ENCODE measurements around the gene TDRD7.
"Not testable (repeated sequence)": the region's sequence is repeated elsewhere in the genome, so short reads cannot be mapped to it uniquely, and the experiment has no call there.

The TDRD7 gene

DNA sequence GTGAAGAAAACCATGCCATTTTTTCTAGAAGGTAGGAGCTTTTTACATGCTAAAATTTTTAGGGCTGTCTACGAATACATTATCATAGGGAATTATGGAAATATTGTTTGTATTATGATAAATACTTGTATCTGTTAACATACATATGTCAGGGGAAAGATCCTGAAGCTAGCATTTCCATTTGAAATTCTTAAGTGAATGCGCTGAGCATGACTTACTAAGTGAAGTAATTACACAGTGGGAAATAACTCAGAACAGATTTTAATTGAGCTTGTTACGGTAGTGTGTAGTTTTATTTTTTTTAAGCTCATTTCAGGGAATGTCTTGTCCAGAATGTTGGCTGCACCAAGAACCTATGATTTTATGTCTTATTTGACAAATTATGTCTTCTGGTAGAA lies 19.1 kb downstream of the TDRD7 start:
- DNase-seq, result no peak

DNA sequence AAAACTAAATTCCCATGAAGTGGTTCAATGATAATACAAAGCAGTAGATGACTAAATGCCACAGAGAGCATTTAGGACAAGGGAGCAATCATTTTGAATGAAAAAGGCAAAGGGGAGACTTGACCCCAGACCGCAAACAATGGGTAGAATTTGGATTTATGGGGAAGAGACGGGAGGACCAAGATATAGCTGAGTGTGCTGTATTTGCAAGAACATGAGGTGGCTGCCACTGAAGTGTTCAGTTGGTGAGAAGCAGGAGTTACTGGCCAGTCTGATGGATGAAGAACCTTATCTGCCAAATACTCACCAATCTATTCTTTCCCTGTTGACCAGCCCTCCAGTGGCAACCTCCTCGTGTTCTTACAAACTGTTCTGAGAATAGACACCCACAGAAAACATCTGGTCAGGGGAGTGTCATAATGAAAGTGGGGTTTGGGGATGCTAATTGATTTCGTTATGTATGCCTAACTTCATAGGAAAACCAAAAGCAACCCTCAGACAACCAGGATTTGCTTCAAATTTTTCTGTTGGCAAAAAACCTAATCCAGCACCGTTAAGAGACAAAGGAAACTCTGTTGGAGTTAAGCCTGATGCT lies 19.8 kb downstream of the TDRD7 start:
- DNase-seq, result no peak

GRCh38 chr9:97437051-97437600 lies 25.2 kb downstream of the TDRD7 start:
- DNase-seq, result no peak

DNA sequence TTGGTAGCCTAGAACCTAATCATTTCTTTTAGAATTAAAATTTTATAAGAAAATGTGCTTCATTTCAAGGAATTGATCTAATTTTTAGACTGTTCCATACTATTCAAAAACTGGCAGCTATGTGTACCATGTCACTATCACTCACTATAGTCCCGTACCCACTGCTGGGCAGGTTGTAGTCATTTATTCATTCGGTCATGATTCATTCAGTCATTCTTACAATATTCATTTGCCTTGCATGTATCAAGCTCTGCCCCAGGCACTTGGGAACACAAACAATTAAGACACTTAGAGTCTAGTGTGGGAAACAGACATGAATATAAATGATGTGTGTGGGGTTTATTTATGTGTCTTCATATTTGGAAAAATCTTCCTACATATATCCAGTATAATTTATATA lies 26.4 kb downstream of the TDRD7 start:
- no peak for DNase-seq

GRCh38 chr9:97438666-97439065 lies 26.8 kb downstream of the TDRD7 start:
- no peak for DNase-seq

DNA sequence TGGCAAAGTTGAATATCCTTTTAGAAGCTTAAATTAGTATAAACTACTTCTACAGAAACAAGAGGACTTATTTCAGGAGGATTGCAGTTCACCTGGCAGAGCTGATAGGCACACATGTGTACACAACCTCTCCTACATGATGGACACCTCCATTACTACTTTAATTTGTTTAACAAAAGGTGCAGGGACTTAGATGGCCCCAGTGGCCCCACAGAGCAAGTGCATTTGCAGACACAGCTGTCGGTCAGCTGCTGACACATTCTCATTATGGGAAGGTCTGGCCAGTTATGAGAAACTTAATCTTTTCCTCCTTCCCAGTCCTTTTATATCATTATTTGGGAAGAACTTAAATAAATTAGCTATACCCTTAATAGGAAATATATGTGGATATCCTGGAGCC lies 28.3 kb downstream of the TDRD7 start:
- no peak for DNase-seq

- DNase-seq, result no peak
These were observed 29.8 kb downstream of the TDRD7 start for GRCh38 chr9:97441729-97442128.

- no peak for DNase-seq
These were observed 33.3 kb downstream of the TDRD7 start for GRCh38 chr9:97445119-97445701.

DNA sequence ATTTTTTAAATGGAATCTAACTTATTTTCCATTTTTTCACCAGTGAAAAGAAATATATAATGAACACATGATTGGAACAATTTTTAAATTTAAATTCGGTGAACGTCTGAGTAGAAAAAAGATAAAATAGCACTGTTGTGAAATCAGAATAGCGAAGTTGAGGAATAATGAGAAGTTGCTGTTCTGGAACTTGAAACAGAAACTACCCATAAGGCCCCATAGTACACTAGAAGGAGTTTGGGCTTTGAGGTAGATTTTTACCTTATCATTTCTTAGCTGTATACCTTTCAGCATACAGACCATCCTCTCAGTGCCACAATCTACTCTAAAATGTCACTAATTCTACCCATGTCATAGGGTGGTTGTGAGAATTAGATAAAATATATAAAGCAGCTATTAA lies 35.1 kb downstream of the TDRD7 start:
- no peak for DNase-seq

DNA sequence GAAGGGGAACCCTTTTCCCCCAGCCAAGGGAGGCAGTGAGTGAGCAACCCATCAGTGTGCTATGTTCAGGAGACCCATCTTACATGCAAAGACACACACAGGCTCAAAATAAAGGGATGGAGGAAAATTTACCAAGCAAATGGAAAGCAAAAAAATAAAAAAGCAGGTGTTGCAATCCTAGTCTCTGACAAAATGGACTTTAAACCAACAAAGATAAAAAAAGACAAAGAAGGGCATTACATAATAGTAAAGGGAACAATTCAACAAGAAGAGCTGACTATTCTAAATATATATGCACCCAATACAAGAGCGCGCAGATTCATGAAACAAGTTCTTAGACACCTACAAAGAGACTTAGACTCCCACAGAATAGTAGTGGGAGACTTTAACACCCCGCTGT lies 41.7 kb downstream of the TDRD7 start:
- DNase-seq, result not testable (repeated sequence)

- DNase-seq, result not testable (repeated sequence)
These were observed 44.9 kb downstream of the TDRD7 start for GRCh38 chr9:97456841-97457240.

GRCh38 chr9:97459326-97459725 lies 47.4 kb downstream of the TDRD7 start:
- DNase-seq, result no peak

GRCh38 chr9:97462159-97462558 lies 50.3 kb downstream of the TDRD7 start:
- no peak for DNase-seq

- DNase-seq, result no peak
These were observed 51.0 kb downstream of the TDRD7 start for GRCh38 chr9:97462914-97463313.

DNA sequence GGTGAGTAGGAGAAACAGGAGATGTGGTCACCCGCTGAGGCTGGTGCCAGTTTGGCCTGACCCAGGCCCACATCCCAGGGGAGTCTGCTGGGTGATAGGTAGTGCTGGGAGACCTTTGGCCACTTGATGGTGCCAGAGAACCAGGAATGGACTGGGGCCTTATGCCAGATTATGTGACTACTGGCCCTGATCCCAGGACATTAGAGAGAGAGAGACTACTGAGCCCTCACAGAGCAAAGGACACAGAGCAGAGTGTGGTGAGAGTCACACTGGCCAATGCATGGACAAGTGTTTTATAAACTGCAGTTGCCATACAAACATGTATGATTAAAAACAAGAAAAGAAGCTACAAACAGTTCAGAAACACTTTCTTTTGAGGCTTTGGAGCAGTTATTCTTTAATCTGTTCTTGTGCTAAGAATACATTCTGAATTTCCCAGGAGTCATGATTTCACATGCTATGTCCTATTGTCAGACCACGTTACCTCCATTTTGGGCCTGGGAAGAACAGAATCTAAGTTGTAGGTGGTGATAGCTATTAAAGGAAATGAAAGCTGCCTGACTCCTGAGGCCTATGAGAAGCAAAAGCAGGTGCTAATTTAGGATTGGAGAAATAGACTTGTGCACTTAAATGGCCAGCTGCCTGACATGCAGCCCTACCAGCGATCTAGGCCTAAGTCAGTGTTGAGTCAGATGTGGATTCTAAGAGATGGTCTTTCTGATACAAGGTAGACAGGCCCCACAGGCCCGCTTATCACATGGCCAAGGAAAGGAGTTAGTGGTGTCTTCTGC lies 57.0 kb downstream of the TDRD7 start:
- DNase-seq, result no peak

DNA sequence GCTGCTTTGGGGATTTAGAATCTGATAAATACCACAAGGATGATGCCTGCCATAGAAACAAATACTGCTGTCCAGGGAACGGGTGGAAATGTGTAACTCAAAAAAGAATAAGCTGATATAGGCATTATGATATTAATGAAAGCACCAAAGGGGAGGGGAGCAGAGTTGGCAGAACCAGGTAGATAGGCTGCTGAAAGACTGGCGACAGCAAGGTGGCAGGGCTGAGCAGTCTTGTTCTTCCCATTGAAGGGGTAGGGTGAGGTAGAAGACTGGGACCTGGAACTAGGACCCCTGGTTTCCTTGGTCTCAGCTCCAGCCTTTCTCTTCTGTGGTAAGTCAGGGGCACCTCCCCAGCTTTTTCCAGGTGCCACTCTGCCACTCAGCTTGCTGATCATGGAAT lies 58.2 kb downstream of the TDRD7 start:
- no peak for DNase-seq

- no peak for DNase-seq
These were observed 61.8 kb downstream of the TDRD7 start for GRCh38 chr9:97473717-97474116.

DNA sequence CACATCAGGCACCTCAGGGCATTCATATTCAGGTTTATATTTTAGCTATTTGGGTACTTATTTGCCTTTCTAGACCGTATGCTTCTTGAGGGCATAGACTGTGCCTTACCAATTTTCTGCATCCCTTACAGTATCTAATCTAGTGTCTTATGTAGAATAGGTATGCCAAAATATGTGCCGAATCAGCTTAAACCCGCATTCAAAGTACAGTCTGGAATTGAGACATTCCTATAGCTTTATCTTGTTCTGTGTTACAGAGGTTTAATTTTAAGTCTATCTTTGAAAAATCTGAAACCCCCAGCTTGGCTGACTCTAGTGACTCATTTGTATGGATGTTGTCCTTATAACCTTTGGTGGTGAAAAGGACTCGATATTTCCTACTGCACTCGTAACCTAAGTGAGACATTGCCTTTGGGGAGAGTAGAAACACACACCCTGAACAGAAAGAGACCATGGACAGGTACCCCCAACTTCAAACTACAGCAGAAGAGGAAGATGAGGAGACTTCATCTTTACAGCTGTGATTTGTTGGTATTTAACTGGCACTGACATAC lies 62.6 kb downstream of the TDRD7 start:
- no peak for DNase-seq

DNA sequence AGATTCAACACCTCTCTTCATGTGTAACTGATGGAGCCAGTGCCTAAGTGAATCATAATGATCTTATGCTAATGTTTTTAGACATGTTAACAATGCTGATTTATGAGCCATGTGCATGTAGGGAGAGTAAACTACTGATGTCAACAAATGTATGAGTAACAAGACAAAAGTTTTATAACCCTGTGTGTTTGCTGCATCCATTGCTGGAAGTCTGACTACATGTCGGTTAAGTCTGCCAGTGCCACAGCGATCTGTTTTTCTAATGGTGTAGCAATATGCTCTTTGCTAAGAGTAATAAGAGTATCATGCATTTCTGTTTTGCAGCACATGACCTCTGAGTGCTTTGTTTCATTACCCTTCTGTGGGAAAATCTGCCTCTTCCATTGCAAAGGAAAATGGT lies 63.2 kb downstream of the TDRD7 start:
- DNase-seq, result no peak

DNA sequence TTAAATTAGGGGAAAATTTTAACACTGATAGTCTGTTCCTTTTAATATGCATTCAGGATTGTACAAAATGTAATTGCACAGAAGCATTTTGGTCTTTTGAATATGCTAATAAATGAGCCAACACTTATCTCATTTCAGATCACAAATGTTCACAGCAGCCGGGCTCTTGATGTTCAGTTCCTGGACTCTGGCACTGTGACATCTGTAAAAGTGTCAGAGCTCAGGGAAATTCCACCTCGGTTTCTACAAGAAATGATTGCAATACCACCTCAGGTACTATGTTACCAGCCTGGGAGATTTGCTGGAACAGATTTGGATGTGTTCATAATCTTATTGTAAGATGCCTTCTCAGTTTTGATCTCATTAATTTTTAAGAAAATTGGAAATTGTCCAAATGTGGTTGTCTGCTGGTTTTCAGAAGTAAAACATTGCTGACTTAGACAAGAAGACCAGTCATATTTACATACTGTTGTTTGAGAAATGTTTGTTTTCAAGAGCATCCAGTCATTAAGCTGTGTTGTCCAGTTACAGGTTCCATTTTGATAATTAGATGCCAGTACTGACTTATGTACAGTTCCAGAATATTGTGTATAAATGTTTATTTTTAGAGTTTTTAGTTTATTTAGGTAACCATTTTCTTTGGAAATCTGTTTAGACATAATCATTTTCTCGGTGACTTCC lies 66.5 kb downstream of the TDRD7 start:
- DNase-seq, result no peak

DNA sequence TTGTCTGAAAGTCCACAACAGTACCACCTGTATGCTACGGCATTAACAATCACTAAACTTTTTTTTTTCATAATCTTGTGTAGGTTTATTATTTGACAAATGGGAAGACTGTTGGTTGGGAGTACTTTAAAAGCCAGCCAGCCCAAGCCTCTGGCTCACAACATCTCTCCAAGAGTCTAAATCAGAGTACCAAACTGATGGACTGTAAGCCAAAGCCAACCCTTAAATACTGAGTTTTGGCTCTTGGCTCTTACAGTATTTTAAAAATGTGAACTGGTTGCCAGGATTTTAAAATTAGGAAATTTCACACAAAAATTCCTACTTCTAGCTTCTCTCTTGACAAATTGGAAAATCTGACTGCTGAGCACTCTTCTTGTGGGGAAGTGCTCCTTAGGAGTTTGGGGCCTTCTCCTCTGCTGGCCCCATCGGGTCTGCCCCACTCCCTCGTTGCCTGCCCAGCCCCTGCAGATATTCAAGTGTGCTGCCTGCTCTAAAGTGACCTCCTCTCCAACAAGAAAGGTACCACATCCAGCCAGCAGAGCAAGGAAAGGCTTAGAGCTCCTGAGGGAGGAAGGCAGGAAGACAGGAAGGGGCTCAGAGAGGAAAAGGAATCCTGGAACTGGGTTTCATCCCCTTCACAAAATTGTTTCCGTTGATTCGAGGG lies 67.7 kb downstream of the TDRD7 start:
- no peak for DNase-seq

DNA sequence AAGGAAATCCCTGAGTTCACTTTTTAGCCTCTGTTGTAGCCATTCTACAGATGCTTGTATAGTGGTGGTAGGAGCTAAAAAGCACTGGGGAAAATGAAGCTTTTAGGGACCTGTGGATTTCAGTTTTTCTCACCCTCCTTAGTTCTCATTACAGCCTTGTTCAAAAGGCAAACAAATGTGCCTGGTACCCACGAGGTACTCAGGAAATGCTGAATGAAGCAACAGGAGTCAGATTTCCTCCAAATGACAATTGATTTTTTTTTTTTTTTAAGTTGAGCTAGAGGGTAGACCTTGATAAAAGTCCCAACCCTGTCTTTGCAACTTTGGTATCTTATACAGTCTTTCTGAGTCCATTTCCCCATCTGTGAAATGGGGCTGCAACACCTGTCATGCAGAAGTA lies 68.3 kb downstream of the TDRD7 start:
- no peak for DNase-seq

DNA sequence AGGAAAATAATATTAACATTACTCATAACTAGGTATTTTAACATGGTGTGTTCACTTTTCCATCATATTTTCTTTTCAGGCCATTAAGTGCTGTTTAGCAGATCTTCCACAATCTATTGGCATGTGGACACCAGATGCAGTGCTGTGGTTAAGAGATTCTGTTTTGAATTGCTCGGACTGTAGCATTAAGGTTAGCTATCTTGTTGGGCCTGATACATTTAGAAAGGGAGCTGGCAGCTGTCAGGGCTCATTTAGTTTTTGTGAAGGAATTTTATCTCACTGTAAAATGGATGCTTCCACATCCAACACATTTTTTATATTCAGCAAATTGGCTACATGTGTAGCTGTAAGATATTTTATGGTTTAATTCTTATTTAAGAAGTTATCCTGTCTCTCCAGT lies 68.9 kb downstream of the TDRD7 start:
- DNase-seq, result no peak
